SK-N-SH (cell line): Measurements from ENCODE around the gene FOXP1. TPM values are rescaled to one million over a fixed set of nuclear protein-coding genes. Genes with fewer than 3 reads are reported as not detected.

Experiments used
- CTCF ChIA-PET: fragments of 300-600, 350-600 bp; formaldehyde crosslinking; extraction: SDS; loops from one replicate; lab custom pipeline; 2021; lab: Yijun Ruan, JAX
- POLR2A ChIA-PET: fragments of 350-600 bp; sonication (Branson Sonifier 250); formaldehyde crosslinking; extraction: SDS; loops from one replicate; lab custom pipeline; 2020; ENCODE audit warnings: antibody characterized with exemption, inconsistent platforms; lab: Yijun Ruan, JAX
- DNase-seq: peaks from one replicate; pipeline ENCODE4 v3.0.0; 2012
- H2AFZ ChIP-seq: fragments of 200-600 bp; sonication (generic); 2 replicates; pipeline ENCODE4 v1.8.1; 2016; ENCODE audit warnings: antibody characterized with exemption, mild to moderate bottlenecking, low read depth
- H3F3A ChIP-seq: fragments of 200-600 bp; sonication (generic); replicated peaks from 2 replicates; pipeline ENCODE3; 2016; ENCODE audit warnings: antibody characterized with exemption, mild to moderate bottlenecking; ENCODE audit not compliant: insufficient read depth
- H3K27ac ChIP-seq, 2 experiments: fragments of 200-500 bp in 1 of 2; fragments of 200-600 bp in 1 of 2; sonication (Bioruptor generic) in 1 of 2; sonication (generic), shearing (Covaris generic) in 1 of 2; 2 replicates each; pipeline versions ENCODE4 v1.5.1 to v1.6.1; 2014 to 2016; ENCODE audit warnings: low read depth in 2 of 2, inconsistent platforms in 1 of 2, low read length in 1 of 2, mild to moderate bottlenecking in 1 of 2, mixed read lengths in 1 of 2
- H3K27me3 ChIP-seq: fragments of 200-600 bp; sonication (generic), shearing (Covaris generic); 2 replicates; pipeline ENCODE4 v1.6.1; 2016; ENCODE audit warnings: mixed run types; ENCODE audit not compliant: insufficient read depth
- H3K36me3 ChIP-seq, 2 experiments: fragments of 200-500 bp in 1 of 2; fragments of 200-600 bp in 1 of 2; sonication (Bioruptor generic) in 1 of 2; sonication (generic) in 1 of 2; replicated peaks in 1 of 2; 2 replicates each; pipeline versions ENCODE3 to v1.5.1; 2014 to 2016; ENCODE audit warnings: low read length in 1 of 2, mild to moderate bottlenecking in 1 of 2; ENCODE audit not compliant: insufficient read depth in 2 of 2, control insufficient read depth in 1 of 2
- H3K4me1 ChIP-seq, 2 experiments: fragments of 200-500 bp in 1 of 2; fragments of 200-600 bp in 1 of 2; sonication (Bioruptor generic) in 1 of 2; sonication (generic), shearing (Covaris generic) in 1 of 2; 2 replicates each; pipeline versions ENCODE4 v1.5.1 to v1.6.1; 2014 to 2016; ENCODE audit warnings: low read depth in 1 of 2, low read length in 1 of 2, mixed run types in 1 of 2; ENCODE audit not compliant: insufficient read depth in 2 of 2, control insufficient read depth in 1 of 2
- H3K4me2 ChIP-seq: fragments of 200-600 bp; sonication (generic), shearing (Covaris generic); 2 replicates; pipeline ENCODE4 v1.6.1; 2017; ENCODE audit warnings: mixed run types
- H3K4me3 ChIP-seq, 2 experiments: fragments of 200-500 bp in 1 of 2; fragments of 200-600 bp in 1 of 2; sonication (Bioruptor generic) in 1 of 2; sonication (generic), shearing (Covaris generic) in 1 of 2; 2 replicates each; pipeline versions ENCODE4 v1.5.1 to v1.8.1; 2014 to 2016; ENCODE audit warnings: low read depth in 2 of 2, inconsistent platforms in 1 of 2, low read length in 1 of 2, mild to moderate bottlenecking in 1 of 2, mixed read lengths in 1 of 2, moderate library complexity in 1 of 2
- H3K79me2 ChIP-seq: fragments of 200-600 bp; sonication (generic); 2 replicates; pipeline ENCODE4 v1.8.1; 2017; ENCODE audit warnings: mild to moderate bottlenecking; ENCODE audit not compliant: insufficient read depth
- H3K9ac ChIP-seq: fragments of 200-600 bp; sonication (generic); 2 replicates; pipeline ENCODE4 v1.6.1; 2017; ENCODE audit warnings: mixed run types
- H3K9me2 ChIP-seq: fragments of 200-600 bp; sonication (generic); 2 replicates; pipeline ENCODE4 v1.6.1; 2017; ENCODE audit warnings: mixed run types
- H3K9me3 ChIP-seq: fragments of 200-600 bp; sonication (generic); 2 replicates; pipeline ENCODE4 v1.6.1; 2017; ENCODE audit warnings: mixed run types, mild to moderate bottlenecking, moderate library complexity
- H4K20me1 ChIP-seq: fragments of 200-600 bp; sonication (generic); 2 replicates; pipeline ENCODE4 v1.6.1; 2017; ENCODE audit warnings: mild to moderate bottlenecking, mixed run types; ENCODE audit not compliant: insufficient read depth
- CHD2 ChIP-seq: fragments of 150-350 bp; IDR thresholded peaks from 2 replicates; pipeline ENCODE4 v1.6.1; 2018; ENCODE audit warnings: low read length; ENCODE audit not compliant: partially characterized antibody
- ELF1 ChIP-seq: IDR thresholded peaks from 2 replicates; pipeline ENCODE4 v1.4.0; 2012
- FOXJ3 ChIP-seq: sonication (generic); formaldehyde crosslinking; IDR thresholded peaks from 2 replicates; pipeline ENCODE4 v1.5.1; 2020; ENCODE audit warnings: mild to moderate bottlenecking, missing genetic modification reagents
- FOXM1 ChIP-seq: IDR thresholded peaks from 2 replicates; pipeline ENCODE4 v1.4.0; 2012; ENCODE audit warnings: low read depth, mild to moderate bottlenecking
- GATA2 ChIP-seq: sonication (generic); formaldehyde crosslinking; IDR thresholded peaks from 2 replicates; pipeline ENCODE4 v1.5.0; 2020; ENCODE audit warnings: mild to moderate bottlenecking, missing genetic modification reagents
- NRF1 ChIP-seq: IDR thresholded peaks from 2 replicates; pipeline ENCODE4 v1.6.1; 2012; ENCODE audit warnings: low read depth, mild to moderate bottlenecking, low read length
- RAD21 ChIP-seq: IDR thresholded peaks from 2 replicates; pipeline ENCODE4 v1.6.1; 2012; ENCODE audit warnings: mild to moderate bottlenecking, low read length
- RXRA ChIP-seq: IDR thresholded peaks from 2 replicates; pipeline ENCODE4 v1.4.0; 2012; ENCODE audit warnings: low read depth, mild to moderate bottlenecking, borderline replicate concordance
- SIN3A ChIP-seq: IDR thresholded peaks from 2 replicates; pipeline ENCODE4 v1.6.1; 2012; ENCODE audit warnings: low read depth, mild to moderate bottlenecking, low read length, moderate library complexity, borderline replicate concordance
- TCF12 ChIP-seq: IDR thresholded peaks from 2 replicates; pipeline ENCODE4 v1.4.0; 2012
- TEAD4 ChIP-seq: IDR thresholded peaks from 2 replicates; pipeline ENCODE4 v1.4.0; 2012; ENCODE audit warnings: mild to moderate bottlenecking, borderline replicate concordance; ENCODE audit not compliant: insufficient read depth
- WGBS: methylation state at CpG from one replicate; pipeline ENCODE4 v1.1.6; 2017; ENCODE audit warnings: low lambda C conversion rate; 5-methylcytosine and 5-hydroxymethylcytosine counted together
- polyA plus RNA-seq, 3 experiments: library from polyadenylated mRNA; depleted of rRNA; stranded (reverse); fragments of >200 nt; gene quantifications; 2 replicates each; pipeline ENCODE4 v1.2.3, GENCODE V29; 2012
- TF ChIP-seq, protein P1 (sequence below): IDR thresholded peaks from 2 replicates; pipeline ENCODE4 v1.6.1; 2012; ENCODE audit warnings: mild to moderate bottlenecking, low read depth, low read length, moderate library complexity
- TF ChIP-seq, protein P2 (sequence below): fragments of 150-350 bp; IDR thresholded peaks from 2 replicates; pipeline ENCODE4 v1.6.1; 2016; ENCODE audit warnings: mild to moderate bottlenecking, low read depth, low read length
- TF ChIP-seq, protein P3 (sequence below): fragments of 200-600 bp; sonication (generic); IDR thresholded peaks from 2 replicates; pipeline ENCODE4 v1.6.1; 2017; ENCODE audit warnings: antibody characterized with exemption, mild to moderate bottlenecking, moderate library complexity

The FOXP1 gene
- polyA plus RNA-seq, 1 of the 3 experiments (the other 2 are of a cell fraction), result 8.8 TPM

- TF ChIP-seq, protein P1, sequence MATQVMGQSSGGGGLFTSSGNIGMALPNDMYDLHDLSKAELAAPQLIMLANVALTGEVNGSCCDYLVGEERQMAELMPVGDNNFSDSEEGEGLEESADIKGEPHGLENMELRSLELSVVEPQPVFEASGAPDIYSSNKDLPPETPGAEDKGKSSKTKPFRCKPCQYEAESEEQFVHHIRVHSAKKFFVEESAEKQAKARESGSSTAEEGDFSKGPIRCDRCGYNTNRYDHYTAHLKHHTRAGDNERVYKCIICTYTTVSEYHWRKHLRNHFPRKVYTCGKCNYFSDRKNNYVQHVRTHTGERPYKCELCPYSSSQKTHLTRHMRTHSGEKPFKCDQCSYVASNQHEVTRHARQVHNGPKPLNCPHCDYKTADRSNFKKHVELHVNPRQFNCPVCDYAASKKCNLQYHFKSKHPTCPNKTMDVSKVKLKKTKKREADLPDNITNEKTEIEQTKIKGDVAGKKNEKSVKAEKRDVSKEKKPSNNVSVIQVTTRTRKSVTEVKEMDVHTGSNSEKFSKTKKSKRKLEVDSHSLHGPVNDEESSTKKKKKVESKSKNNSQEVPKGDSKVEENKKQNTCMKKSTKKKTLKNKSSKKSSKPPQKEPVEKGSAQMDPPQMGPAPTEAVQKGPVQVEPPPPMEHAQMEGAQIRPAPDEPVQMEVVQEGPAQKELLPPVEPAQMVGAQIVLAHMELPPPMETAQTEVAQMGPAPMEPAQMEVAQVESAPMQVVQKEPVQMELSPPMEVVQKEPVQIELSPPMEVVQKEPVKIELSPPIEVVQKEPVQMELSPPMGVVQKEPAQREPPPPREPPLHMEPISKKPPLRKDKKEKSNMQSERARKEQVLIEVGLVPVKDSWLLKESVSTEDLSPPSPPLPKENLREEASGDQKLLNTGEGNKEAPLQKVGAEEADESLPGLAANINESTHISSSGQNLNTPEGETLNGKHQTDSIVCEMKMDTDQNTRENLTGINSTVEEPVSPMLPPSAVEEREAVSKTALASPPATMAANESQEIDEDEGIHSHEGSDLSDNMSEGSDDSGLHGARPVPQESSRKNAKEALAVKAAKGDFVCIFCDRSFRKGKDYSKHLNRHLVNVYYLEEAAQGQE, result no peak
These were observed 668.7 kb downstream of the FOXP1 start (continued) for GRCh38 chr3:70914862-70915261.

DNA sequence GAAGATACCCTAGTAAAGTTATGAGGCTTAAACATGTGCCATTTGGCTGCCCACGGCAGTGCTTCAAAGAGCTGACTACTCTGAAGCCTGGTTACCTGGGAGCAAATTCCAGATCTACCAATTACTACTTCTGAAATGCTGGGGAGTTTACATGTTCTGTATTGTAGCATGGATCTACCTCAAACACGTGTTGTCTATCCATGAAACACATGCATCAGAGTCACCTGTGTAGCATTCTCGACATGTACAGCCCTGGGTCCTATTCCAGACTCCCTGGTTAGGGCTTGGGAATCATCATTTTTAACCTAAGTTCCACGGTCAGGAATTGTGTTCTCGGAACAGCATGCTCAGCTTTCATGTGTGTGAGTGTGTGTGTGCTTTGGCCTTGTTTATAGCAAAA, 671.8 kb downstream of the FOXP1 start:
- Histone ChIP-seq H3K27ac (no peak overlapping the region), H3F3A (peaks cover 3% of the 10 kb centered on the region), H3K36me3 (no peaks in the 10 kb centered on the region), H3K9me3 (no peaks in the 10 kb centered on the region), H3K9ac (no peak overlapping the region), H4K20me1 (no peaks in the 10 kb centered on the region), H3K27me3 (no peaks in the 10 kb centered on the region), H3K4me1 (peaks cover 0 to 1% of the 10 kb centered on the region in 2 experiments; a peak in 1 of 4 replicates), H3K4me2 (no peak overlapping the region), H2AFZ (no peak overlapping the region), H3K4me3 (no peak overlapping the region), H3K79me2 (no peaks in the 10 kb centered on the region)
- POLR2A ChIA-PET, result no interaction called here
- CTCF ChIA-PET, result no interaction called here
- no peak for DNase-seq
- WGBS, result 62% methylated on average over 5 of the region's 5 CpGs
- TF ChIP-seq, protein P2, sequence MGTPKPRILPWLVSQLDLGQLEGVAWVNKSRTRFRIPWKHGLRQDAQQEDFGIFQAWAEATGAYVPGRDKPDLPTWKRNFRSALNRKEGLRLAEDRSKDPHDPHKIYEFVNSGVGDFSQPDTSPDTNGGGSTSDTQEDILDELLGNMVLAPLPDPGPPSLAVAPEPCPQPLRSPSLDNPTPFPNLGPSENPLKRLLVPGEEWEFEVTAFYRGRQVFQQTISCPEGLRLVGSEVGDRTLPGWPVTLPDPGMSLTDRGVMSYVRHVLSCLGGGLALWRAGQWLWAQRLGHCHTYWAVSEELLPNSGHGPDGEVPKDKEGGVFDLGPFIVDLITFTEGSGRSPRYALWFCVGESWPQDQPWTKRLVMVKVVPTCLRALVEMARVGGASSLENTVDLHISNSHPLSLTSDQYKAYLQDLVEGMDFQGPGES, result no peak
- TF ChIP-seq RAD21, result no peak
- no peak for TF ChIP-seq FOXJ3
- no peak for TF ChIP-seq FOXM1
- TF ChIP-seq, all 33 proteins: peak for 0
- no peaks in the 10 kb centered on the region for H3K9me2 ChIP-seq

- no peaks in the 10 kb centered on the region for H3K9me2 ChIP-seq
- WGBS, result 87% methylated on average over 11 of the region's 11 CpGs
- TF ChIP-seq, protein P2, result no peak
- TF ChIP-seq SIN3A, result no peak
- no peak for TF ChIP-seq NRF1
- no peak for TF ChIP-seq RXRA
- no peak for TF ChIP-seq CHD2
- TF ChIP-seq ELF1, result no peak
- TF ChIP-seq, protein P3, sequence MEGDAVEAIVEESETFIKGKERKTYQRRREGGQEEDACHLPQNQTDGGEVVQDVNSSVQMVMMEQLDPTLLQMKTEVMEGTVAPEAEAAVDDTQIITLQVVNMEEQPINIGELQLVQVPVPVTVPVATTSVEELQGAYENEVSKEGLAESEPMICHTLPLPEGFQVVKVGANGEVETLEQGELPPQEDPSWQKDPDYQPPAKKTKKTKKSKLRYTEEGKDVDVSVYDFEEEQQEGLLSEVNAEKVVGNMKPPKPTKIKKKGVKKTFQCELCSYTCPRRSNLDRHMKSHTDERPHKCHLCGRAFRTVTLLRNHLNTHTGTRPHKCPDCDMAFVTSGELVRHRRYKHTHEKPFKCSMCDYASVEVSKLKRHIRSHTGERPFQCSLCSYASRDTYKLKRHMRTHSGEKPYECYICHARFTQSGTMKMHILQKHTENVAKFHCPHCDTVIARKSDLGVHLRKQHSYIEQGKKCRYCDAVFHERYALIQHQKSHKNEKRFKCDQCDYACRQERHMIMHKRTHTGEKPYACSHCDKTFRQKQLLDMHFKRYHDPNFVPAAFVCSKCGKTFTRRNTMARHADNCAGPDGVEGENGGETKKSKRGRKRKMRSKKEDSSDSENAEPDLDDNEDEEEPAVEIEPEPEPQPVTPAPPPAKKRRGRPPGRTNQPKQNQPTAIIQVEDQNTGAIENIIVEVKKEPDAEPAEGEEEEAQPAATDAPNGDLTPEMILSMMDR, result no peak
- no peak for TF ChIP-seq GATA2 (CRISPR knock-in tag)
- no peak for TF ChIP-seq TEAD4
- TF ChIP-seq TCF12, result no peak
- TF ChIP-seq, protein P1, result no peak
- no peak for TF ChIP-seq FOXM1
- H3K4me2 ChIP-seq, result no peak overlapping the region
- no peaks in the 10 kb centered on the region for H3K9me3 ChIP-seq
- no peaks in the 10 kb centered on the region for H3K79me2 ChIP-seq
- H3K4me1 ChIP-seq, result no peaks in the 10 kb centered on the region
- no peaks in the 10 kb centered on the region for H3F3A ChIP-seq
- H3K27me3 ChIP-seq, result no peaks in the 10 kb centered on the region
- no peaks in the 10 kb centered on the region for H4K20me1 ChIP-seq
- H3K36me3 ChIP-seq, result no peaks in the 10 kb centered on the region
- no peak overlapping the region for H3K27ac ChIP-seq
- no peak overlapping the region for H3K9ac ChIP-seq
- H3K4me3 ChIP-seq, result no peak overlapping the region
- POLR2A ChIA-PET, result no interaction called here
- CTCF ChIA-PET, result no interaction called here
- H2AFZ ChIP-seq, result no peak overlapping the region
- DNase-seq, result no peak
These were observed 678.0 kb downstream of the FOXP1 start for GRCh38 chr3:70905491-70905890.
